ENCODE measurements around the gene COL5A1.

- TF ChIP-seq, protein P1, sequence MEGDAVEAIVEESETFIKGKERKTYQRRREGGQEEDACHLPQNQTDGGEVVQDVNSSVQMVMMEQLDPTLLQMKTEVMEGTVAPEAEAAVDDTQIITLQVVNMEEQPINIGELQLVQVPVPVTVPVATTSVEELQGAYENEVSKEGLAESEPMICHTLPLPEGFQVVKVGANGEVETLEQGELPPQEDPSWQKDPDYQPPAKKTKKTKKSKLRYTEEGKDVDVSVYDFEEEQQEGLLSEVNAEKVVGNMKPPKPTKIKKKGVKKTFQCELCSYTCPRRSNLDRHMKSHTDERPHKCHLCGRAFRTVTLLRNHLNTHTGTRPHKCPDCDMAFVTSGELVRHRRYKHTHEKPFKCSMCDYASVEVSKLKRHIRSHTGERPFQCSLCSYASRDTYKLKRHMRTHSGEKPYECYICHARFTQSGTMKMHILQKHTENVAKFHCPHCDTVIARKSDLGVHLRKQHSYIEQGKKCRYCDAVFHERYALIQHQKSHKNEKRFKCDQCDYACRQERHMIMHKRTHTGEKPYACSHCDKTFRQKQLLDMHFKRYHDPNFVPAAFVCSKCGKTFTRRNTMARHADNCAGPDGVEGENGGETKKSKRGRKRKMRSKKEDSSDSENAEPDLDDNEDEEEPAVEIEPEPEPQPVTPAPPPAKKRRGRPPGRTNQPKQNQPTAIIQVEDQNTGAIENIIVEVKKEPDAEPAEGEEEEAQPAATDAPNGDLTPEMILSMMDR (IDR thresholded peaks at IDR 0.05; ENCODE audit: insufficient read depth, low read length), result no peak
- no peak for TF ChIP-seq POLR2AphosphoS5 (IDR thresholded peaks at IDR 0.05; ENCODE audit: low read depth)
These were observed 189.5 kb downstream of the COL5A1 start for GRCh38 chr9:134830926-134831720.

Measured in HL-60 (cell line).